ENCODE results near the gene P2RX5. TPM values are rescaled to one million over a fixed set of nuclear protein-coding genes. Genes with fewer than 3 reads are reported as not detected.

Gene P2RX5
- polyA plus RNA-seq, 1 donor: 26.3 TPM

DNA sequence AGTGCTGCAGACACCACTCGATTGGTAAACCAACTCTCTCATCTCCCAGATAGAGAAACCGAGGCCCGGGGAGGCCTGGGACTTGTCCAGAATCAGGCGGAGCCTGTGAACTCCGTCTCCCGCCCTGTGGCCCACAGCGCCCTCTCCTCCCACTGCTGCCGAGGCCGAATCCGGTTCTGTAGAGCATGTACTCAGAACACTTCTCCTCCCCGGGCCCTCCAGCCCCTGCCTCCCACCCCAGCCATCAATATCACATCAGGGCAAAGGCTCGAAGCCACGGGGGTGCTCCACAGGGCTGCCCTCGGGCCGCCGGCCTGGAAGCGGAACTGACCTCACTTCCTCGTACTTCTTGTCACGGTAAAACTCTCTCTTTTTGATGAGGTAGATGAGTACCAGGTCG lies 14.4 kb downstream of the P2RX5 start:
- DNase-seq (ENCODE audit: low read depth): no peak

- DNase-seq (ENCODE audit: low read depth): no peak
Observed at GRCh38 chr17:3681057-3681456, 14.9 kb downstream of the P2RX5 start.

GRCh38 chr17:3679531-3680126 lies 16.3 kb downstream of the P2RX5 start:
- DNase-seq (ENCODE audit: low read depth): no peak

GRCh38 chr17:3678821-3679530 lies 17.0 kb downstream of the P2RX5 start:
- no peak for DNase-seq (ENCODE audit: low read depth)

- DNase-seq (ENCODE audit: low read depth): no peak
Observed at GRCh38 chr17:3678095-3678820, 17.7 kb downstream of the P2RX5 start.

DNA sequence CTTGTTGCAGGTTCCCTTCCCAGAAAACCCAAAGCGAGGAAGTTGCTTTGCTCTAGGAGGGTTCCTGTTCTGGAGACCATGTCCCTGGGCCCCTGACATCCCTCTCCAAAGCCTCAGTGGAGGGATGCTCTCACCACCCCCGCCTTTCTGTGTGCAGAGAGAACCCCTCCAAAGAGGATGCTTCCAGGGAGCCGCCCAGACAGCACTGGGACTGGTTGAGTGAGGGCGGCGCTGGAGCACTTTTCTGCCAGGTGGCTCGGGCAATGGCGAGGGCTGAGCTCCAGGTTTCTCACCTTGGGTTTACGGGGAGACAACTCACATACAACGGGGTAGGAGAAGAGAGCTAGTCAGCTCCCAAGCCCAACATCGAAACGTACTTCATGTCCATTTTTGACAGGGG lies 20.1 kb downstream of the P2RX5 start:
- DNase-seq (ENCODE audit: low read depth): no peak

DNA sequence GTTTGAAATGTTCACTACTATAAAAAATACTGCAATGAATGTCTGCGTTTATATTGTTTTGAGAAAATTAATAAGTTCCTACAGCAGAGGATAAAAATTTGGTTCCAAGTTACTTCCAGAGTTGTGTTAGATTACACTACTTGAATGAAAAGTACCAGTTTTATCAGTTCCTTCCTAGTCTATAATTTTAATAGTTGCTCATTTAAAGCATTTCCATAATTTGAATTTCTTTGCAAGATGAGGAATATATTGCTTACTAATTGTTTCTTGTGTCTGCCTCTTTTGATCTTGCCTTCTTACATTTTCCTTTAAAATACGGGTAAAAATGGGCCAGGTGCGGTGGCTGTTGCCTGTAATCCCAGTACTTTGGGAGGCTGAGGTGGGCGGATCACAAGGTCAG lies 23.4 kb downstream of the P2RX5 start:
- no peak for DNase-seq (ENCODE audit: low read depth)

GRCh38 chr17:3669548-3669947 lies 26.4 kb downstream of the P2RX5 start:
- no peak for DNase-seq (ENCODE audit: low read depth)

DNA sequence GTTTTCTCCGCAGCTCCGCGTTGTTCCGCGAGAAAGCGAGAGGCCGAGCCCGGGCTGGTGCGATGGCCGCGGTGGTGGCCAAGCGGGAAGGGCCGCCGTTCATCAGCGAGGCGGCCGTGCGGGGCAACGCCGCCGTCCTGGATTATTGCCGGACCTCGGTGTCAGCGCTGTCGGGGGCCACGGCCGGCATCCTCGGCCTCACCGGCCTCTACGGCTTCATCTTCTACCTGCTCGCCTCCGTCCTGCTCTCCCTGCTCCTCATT lies 26.9 kb downstream of the P2RX5 start:
- DNase-seq (ENCODE audit: low read depth): no peak

DNA sequence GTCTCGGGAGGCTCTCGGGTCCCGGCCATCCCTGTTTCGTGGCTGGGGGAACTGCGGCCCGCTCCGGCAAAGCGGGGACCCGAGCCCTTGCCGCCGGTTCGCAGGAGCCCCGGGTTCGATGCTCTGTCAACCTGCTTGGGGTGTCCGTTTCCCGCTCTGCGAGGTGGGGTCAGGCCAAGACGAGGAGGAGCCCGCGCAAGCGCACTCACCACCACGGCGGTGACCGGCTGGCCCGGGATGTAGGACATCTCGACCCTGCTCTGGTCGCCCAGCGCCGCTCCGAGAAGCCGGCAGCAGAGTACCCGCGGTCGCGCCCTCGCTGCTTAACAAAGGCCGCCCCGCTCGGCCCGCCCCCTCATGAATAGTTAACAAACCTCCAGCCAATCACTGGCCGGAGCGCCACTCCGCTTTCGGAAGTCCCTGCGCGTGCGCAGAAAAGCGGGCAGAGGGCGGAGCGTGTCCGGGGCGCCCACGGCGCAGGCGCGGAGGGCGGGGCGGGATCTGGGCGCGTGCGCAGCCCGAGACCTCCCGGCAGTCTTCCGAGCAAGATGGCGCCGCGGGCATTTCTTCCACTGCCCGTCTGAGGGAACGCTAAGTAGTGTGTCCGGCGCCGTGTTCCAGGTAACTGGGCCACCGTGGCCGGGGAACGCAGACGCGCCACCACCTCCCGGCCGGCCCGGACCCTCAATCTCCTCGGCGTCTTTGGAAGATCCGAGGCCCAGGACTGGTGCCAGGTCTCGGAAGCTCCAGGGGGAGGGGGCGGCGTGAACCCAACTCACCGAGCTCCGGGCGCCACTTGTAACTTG lies 27.5 kb downstream of the P2RX5 start, which contains the start of the genes EMC6 and TAX1BP3:
Gene EMC6, plus strand, starts transcription at position 534 of the 806 bp plus-strand sequence. CDS start 335 bp downstream, outside the sequence.
Gene TAX1BP3, minus strand, starts transcription at position 300 of the 806 bp plus-strand sequence. Its CDS starts 52 bp downstream, at position 248.
- DNase-seq (ENCODE audit: low read depth): peak; percentile 91

DNA sequence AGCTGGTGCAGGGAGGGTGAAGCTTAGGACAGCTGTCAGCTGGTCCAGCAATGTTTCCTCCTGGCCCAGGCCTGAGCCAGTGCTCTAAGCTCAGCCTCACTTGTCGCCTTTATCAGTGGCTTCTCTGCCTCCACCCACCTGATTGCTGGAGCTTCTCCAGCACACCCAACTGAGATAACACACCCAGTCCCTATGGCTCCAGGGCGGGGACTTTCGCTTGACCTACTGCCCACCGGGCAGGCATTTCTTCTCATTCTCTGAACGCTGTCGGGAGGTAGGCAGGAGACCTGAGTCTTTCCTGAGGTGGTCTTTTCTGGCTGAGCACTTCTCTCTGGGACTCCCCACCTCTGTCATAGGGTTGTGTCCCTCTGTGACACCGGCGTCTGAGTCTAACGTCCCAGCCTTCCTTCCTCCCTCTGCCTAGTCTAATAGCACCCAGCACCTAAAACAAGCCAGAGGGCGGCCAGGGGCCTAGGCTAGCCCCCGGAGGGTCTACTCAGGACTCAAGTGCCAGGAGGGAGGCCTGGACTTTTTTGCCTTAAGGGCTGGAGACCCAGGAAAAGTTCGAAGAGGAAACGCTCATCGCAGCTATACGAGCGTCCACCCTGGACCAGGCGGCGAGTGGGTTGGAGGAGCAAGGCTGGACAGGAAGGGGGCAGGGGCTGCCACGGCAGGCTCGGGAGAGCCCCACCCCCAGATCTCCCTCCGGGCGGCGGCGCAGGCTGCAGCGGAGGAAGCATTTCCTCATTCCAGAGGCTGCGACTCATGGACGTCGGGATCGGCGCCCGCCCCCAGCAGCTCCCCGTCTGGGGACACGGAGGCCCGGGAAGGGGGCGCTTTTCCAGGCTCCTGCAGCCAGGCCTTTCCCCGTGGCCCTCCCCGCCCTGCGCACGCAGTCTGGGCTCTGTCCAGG lies 28.3 kb downstream of the P2RX5 start:
- peak; percentile 69 for DNase-seq (ENCODE audit: low read depth)

GRCh38 chr17:3666516-3666915 lies 29.4 kb downstream of the P2RX5 start:
- no peak for DNase-seq (ENCODE audit: low read depth)

DNA sequence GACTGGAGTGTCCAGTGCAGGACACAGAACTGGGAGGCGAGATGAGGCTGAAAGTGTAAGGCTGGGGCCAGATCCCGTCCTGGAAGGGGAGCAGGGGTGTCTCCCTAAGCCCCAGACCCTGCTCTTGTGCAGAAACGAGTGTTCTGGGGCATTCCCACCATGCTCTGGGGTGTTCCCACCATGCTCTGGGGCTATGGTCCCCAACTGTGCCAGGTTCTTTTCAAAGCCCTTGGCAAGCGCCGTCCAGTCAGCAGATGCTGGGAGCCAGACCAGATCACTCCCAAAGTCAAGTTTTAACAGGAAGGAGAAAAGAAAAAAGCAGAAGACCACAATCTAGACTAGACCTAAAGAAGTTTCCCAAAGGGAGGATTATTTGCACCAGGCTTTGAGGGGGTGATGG lies 30.1 kb downstream of the P2RX5 start:
- DNase-seq (ENCODE audit: low read depth): no peak

DNA sequence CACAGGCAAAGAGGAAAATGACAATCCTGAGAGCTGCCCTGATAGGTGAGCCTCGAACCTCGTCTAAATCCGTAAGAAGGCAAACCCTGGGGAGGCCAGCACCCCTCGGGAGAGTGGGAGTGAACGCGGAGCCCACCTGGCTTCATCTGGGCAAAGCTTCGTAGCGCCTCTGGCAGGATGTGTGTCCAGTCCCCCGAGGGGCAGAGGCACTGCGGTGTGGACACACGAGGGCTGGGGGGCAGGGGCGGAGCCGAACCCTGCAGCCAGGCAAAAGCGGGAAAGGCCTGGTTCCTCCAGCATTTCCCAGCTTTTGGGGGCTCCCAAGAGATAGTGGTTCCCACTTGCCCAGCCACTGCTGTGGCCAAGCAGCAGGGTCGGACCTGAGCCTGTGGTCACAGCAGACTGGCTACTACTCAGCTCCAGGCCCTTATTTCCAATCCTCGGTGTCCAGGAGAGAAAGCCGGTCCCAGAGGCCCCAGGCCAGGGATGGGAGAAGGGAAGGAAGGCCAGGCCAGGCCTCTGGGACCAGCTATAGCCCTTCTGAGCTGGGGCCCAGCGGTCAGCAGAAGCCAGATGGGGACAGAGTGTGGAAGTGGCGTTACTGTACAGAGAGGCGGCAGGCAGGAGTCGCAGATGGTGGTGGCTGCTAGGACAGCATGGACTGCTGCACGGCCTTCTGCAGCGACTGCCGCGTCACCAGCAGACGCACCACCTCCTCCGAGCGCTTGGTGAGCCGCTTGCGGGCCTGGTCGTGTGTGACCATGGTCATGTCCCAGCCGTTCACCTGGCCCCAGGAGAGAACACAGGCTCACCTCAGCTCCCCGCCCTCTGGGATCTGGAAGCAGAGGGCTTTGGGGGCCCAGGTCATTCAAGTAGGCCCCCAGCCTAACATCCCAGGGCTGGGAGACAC lies 32.6 kb downstream of the P2RX5 start:
- DNase-seq (ENCODE audit: low read depth): no peak

GRCh38 chr17:3660311-3660891 lies 35.6 kb downstream of the P2RX5 start:
- no peak for DNase-seq (ENCODE audit: low read depth)

DNA sequence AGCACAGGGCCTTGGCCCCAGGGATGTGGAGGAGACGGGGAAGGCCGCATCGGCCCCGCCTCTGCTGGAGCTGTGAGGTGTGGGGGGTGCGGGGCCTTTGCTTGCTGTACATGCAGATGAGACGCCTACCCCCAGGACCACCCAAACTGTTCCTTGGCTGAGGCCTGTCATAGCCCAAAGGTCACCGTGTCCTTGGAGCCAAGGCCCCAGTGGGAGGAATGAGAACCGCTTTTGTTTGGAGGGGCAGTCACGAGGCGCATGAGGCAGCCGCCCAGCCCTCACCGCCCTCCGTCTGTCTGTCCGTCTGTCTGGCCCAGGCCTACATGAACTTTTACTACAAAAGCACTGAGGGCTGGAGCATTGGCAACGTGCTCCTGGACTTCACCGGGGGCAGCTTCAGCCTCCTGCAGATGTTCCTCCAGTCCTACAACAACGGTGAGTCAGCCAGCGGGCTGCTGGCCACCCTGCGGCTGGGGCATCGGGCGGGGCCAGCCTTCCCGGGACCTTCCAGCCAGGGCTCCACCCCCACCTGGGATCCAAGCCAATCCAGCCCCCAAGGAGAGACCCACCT lies 36.3 kb downstream of the P2RX5 start:
- DNase-seq (ENCODE audit: low read depth): no peak

GRCh38 chr17:3658784-3659449 lies 37.0 kb downstream of the P2RX5 start:
- no peak for DNase-seq (ENCODE audit: low read depth)

GRCh38 chr17:3657874-3658783 lies 37.8 kb downstream of the P2RX5 start:
- no peak for DNase-seq (ENCODE audit: low read depth)

All from forelimb muscle (tissue), 1 donor.